NK-92 (cell line): Measurements from ENCODE around the gene GFOD2.

Experiments used
- DNase-seq: peaks from one replicate; lab custom pipeline; 2025; ENCODE audit not compliant: unreplicated experiment; lab: John Stamatoyannopoulos, UW

The GFOD2 gene

GRCh38 chr16:67673712-67674580 lies 45.2 kb downstream of the GFOD2 start:
- no peak for DNase-seq

- no peak for DNase-seq
These were observed 46.1 kb downstream of the GFOD2 start for GRCh38 chr16:67672739-67673662.

- DNase-seq: no peak
These were observed 46.8 kb downstream of the GFOD2 start for GRCh38 chr16:67672306-67672705.

- no peak for DNase-seq
These were observed 49.5 kb downstream of the GFOD2 start for GRCh38 chr16:67669499-67670101.

GRCh38 chr16:67668495-67669157 lies 50.5 kb downstream of the GFOD2 start:
- DNase-seq: no peak

GRCh38 chr16:67667817-67668494 lies 51.2 kb downstream of the GFOD2 start:
- no peak for DNase-seq

GRCh38 chr16:67667453-67667816 lies 51.7 kb downstream of the GFOD2 start:
- no peak for DNase-seq

GRCh38 chr16:67666559-67667452 lies 52.3 kb downstream of the GFOD2 start, which contains the start of the genes C16orf86 and ENKD1:
Gene C16orf86 (plus strand): TSS chr16:67666814. CDS start chr16:67666971, 157 bp downstream.
Gene ENKD1 (minus strand): TSS chr16:67666750. CDS start chr16:67666442, 308 bp downstream.
- DNase-seq: no peak

- no peak for DNase-seq
These were observed 53.0 kb downstream of the GFOD2 start for GRCh38 chr16:67666032-67666551.

- DNase-seq: no peak
These were observed 53.5 kb downstream of the GFOD2 start for GRCh38 chr16:67665598-67665997.

- no peak for DNase-seq
These were observed 54.2 kb downstream of the GFOD2 start for GRCh38 chr16:67664871-67665270.

- no peak for DNase-seq
These were observed 54.9 kb downstream of the GFOD2 start for GRCh38 chr16:67664258-67664657.

GRCh38 chr16:67663877-67664222 lies 55.3 kb downstream of the GFOD2 start:
- no peak for DNase-seq

- DNase-seq: no peak
These were observed 55.8 kb downstream of the GFOD2 start for GRCh38 chr16:67663151-67663876.

GRCh38 chr16:67662653-67663010 lies 56.5 kb downstream of the GFOD2 start:
- no peak for DNase-seq

- no peak for DNase-seq
These were observed 57.0 kb downstream of the GFOD2 start for GRCh38 chr16:67661886-67662652.

- DNase-seq: no peak
These were observed 57.9 kb downstream of the GFOD2 start for GRCh38 chr16:67661101-67661761.
